GM19239 (cell line): Measurements from ENCODE around the gene ACOT11.
"Not testable (repeated sequence)": the region's sequence is repeated elsewhere in the genome, so short reads cannot be mapped to it uniquely, and the experiment has no call there.

Experiments used
- DNase-seq: peaks from one replicate; pipeline ENCODE4 v3.0.0; 2011; ENCODE audit warnings: low spot score; ENCODE audit not compliant: insufficient read length
- FAIRE-seq: peaks from 2 replicates; lab custom pipeline; 2011; peaks lifted over from hg19 to GRCh38; lab: Jason Lieb, UNC

ACOT11 gene

DNA sequence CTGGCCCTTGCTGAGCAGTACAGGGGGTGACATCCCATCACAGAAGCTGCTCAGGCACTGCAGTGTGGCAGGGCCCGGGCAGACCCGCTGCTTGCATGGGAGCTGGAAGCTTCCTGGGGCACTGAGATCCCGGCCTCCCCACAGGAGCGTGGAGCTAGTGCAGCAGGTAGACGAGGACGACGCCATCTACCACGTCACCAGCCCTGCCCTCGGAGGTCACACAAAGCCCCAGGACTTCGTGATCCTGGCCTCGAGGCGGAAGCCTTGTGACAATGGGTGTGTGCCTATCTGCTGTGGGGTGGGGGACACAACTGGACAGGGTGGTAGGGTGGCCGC lies 58.9 kb downstream of the ACOT11 start:
- FAIRE-seq = no peak
- no peak for DNase-seq

DNA sequence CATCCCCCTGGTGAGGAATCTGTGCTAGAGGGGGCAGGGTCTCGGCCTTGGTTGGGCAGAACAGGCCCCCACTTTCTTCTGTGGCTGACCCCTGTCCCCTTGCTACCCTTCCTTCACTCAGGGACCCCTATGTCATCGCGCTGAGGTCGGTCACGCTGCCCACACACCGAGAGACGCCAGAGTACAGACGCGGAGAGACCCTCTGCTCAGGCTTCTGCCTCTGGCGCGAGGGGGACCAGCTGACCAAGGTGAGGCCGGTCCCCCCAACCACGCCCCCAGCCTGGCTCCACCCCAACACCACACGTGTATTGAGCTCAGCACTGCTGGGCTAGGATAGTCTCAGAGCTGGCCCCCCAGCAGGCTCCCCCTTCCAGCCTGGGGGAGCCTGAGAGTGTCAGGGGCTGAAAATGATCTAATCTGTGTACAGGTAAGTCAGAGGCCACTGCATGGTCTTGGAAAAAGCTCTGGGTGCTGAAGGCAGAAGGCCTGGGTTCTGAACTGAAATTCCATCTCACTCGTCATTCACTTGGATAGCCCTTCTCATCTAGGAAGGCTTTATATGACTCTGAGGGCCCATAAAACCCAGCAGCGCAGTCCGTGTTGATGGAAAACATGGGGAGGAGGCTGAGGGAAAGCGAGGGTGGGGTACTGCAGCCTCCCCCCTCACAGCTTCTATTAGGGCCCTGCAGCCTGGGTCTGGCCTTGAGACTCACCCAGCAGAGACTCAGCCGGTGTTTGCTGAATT lies 60.0 kb downstream of the ACOT11 start:
- no peak for DNase-seq
- no peak for FAIRE-seq

GRCh38 chr1:54608566-54609230 lies 60.7 kb downstream of the ACOT11 start:
- FAIRE-seq (no peak), DNase-seq (no peak)

DNA sequence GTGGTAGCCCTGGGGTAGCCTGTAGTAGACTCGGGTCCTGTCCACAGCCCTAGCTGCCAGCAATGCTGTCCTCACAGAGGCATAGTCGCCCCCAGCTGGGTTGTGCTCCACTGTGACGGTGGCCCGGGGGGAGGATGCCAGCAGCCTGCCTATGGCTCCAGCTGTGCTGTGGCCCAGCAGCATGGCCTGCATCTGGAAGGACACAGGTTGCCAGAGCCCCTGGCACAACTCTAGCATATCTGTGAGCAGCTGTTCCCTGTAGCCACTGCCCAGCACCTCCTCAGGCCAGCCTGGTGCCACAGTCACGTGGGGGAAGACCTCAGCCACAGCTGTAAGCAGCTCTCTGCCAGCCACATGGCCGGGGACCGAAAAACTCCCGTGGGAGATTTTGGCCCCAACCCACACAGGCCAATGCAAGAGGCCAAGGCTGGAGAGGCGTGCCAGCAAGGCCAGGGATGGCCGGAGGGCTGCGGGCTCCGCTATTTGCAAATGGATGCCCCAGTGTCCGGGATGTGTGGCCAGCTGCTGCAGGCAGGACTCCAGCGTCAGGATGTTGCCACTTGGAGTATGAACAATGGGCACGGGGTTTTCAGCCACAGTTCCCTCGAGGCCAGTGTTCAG lies 61.4 kb downstream of the ACOT11 start:
- FAIRE-seq = no peak
- no peak for DNase-seq

GRCh38 chr1:54610048-54610447 lies 62.0 kb downstream of the ACOT11 start:
- FAIRE-seq (no peak), DNase-seq (no peak)

- DNase-seq (no peak), FAIRE-seq (no peak)
These were observed 62.9 kb downstream of the ACOT11 start for GRCh38 chr1:54610601-54611580.

- no peak for FAIRE-seq
- no peak for DNase-seq
These were observed 63.6 kb downstream of the ACOT11 start for GRCh38 chr1:54611621-54612020.

GRCh38 chr1:54614024-54614423 lies 66.0 kb downstream of the ACOT11 start:
- FAIRE-seq = no peak
- DNase-seq = no peak

GRCh38 chr1:54614563-54614962 lies 66.5 kb downstream of the ACOT11 start:
- DNase-seq = no peak
- FAIRE-seq = no peak

DNA sequence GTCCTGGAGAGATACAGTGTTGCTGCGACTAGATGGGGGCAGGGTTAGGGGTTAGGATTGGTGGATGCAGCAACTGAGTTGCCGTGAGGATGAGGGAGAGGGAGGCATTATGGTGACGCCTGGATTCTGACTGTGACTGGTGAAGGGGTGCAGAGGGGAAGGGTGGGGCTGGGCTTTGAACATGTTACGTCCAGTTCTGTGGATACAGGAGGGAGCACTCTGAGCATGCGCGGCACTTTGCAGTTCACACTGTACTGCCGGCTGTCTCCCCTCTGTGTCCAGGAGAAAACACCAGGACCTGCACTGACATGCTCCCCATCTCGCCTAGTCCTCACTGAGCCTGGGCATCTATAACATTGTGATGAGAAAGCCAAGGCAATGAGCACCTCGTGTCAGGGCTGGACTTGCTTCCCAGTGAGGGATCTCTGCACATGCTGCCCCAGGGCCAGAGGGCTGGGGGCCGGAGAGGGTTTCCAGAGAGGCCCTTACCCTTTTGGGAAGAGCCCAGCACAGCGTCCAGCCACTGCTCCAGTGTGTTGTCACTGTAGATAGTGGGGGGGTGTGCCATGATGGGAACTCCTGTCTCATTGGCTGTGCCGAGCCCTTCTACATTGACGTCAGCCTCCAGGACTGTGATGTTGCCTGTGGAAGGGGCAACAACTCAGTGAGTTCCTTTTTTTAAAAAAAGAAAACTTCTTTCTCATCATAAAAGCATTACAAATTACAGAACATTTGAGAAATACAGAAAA lies 67.7 kb downstream of the ACOT11 start:
- FAIRE-seq (no peak), DNase-seq (no peak)

DNA sequence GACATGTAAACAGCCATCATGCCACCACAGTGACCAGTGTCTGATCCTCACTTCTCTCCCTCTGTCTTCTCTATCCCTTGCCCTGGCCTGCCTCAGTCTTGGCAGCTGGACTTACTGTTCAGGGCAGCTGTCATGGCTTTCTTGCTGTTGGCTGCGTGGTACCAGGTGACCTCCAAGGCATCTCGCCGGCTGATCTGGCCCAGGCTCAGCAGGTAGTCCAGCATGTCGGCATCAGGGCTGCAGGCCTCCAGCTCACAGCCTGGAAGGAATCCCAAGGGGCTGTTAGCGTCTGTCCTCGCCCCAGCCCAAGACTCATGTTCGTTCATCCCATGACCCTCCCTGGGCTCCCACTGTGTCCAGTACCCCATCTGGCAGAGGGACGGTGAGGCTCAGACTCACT lies 71.7 kb downstream of the ACOT11 start:
- DNase-seq = no peak
- no peak for FAIRE-seq

- DNase-seq (no peak), FAIRE-seq (no peak)
These were observed 75.4 kb downstream of the ACOT11 start, which contains the start of gene FAM151A for GRCh38 chr1:54623216-54624007. TSS of gene FAM151A (minus strand) at chr1:54623525. CDS start at chr1:54623395, 130 bp downstream.

DNA sequence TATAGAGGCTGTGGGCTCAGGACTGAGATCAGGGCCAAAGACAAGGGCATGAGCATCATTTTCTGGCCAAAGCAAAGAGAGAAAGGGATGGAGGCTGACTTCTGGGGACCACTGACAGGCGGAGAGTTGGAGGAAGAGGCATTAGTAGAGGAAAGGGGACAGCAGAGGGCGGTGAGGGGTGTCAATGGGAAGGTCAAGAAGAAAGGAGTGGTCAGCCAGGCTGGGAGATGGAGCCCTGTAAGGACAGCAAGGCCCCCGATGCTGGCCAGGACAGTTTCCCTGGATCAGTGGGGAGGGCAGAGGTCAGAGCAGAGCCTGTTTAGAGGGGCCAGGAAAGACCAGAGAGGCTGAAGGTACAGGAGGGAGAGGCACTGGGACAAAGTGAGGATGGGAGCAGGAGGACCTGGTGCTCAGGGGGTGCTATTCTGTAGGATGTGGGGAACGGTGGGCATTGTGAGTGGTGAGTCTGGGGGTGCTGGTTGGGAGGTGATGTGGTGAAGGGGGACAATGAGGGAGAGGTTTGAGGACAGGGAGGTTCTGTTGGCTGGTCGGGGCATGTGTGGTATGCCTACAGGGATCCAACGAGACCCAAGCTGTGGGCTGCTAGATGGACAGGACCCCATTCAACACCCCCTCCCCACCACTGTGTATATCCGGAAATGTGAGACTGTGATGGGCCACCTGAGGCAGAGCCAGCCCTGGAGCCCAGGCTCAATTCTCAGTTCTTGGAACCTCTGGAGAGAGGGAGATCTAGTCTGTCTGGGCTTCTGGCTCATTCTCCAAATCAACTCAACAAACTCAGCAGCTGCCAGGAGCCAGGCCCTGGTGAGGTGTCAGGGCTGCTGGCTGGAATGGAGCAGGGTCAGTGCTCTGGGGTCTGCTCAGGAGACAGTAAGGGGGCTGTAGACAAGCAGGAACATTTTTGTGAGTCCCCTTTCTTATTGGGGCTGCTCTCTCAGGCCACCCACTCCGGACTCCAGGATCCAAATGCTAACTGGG lies 76.7 kb downstream of the ACOT11 start:
- FAIRE-seq = no peak
- no peak for DNase-seq

DNA sequence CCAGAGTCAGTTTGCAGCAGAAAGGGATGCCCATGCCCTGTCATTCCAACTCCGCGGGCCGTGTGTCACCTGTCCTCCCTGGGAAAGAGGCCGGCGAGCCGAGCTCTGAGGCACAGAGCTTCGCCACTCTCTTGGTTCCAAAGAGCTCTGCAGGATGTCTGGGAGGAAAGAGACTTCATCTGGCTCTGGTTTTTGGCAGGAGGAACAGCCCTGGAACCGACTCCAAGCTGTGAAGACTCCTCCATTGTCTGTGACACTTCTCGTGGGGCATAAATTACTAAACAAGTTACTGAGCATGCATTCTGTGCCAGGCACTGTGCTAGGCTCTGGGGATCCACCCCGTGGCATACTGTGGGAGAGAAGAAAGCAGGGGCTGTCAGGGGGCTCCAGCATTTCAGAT lies 79.2 kb downstream of the ACOT11 start:
- DNase-seq (no peak), FAIRE-seq (no peak)

DNA sequence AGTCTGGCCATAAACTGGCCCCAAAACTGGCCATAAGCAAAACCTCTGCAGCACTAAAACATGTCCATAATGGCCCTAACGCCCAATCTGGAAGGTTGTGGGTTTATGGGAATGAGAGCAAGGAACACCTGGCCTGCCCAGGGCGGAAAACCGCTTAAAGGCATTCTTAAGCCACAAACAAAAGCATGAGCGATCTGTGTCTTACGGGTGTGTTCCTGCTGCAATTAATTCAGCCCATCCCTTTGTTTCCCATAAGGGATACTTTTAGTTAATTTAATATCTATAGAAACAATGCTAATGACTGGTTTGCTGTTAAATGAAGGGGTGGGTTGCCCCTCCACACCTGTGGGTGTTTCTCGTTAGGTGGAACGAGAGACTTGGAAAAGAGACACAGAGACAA lies 87.8 kb downstream of the ACOT11 start:
- not testable (repeated sequence) for DNase-seq, FAIRE-seq

- DNase-seq, FAIRE-seq: not testable (repeated sequence)
These were observed 88.7 kb downstream of the ACOT11 start for GRCh38 chr1:54636461-54637446.
